ENCODE results near the gene NRIP1. TPM values are rescaled to one million over a fixed set of nuclear protein-coding genes. Genes with fewer than 3 reads are reported as not detected.

Gene NRIP1
- total and polyA plus RNA-seq, 2 donors (not counting 1 experiment from before 2014, with no cell fraction given), result 3.3 to 32.1 TPM

DNA sequence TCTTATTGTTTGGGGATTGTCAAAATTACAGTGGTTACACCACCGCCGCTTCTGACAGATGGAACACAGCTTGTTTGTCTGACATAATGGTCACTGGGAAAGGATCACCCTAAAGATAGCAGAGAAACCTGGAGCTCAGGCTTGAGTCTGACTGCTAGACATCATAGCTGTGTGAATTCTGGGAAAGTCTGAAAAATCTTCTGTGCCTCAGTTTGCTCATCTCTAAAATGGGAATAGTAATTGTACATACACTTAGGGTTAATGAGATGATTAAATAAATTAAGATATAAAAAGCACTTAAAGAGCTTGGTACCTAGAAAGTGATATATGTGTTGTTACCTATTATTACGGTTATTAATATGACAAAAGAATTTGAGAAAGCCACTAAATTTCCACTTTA is 39.7 kb upstream of the NRIP1 start:
- H3K9ac ChIP-seq (ENCODE audit: low read length), result no peak overlapping the region
- H3K27ac Mint-ChIP-seq, result no peak overlapping the region
- no peaks in the 10 kb centered on the region for H3K27me3 Mint-ChIP-seq
- ChIA-PET CTCF (interaction anchor here (1.1 kb wide), 1 partner anchor 56 kb away, joined by 3 read pairs; no protein-coding TSS in a partner anchor), POLR2A (no interaction called here)
- no peaks in the 10 kb centered on the region for H3K27me3 ChIP-seq (replicated peaks in 1 of 4; ENCODE audit: control extremely low read depth in 1 of 4, control insufficient read depth in 3 of 4, insufficient read depth in 4 of 4, low read length in 3 of 4)
- ATAC-seq (ENCODE audit: low read depth), result no peak
- no peaks in the 10 kb centered on the region for H3K79me2 ChIP-seq (ENCODE audit: control insufficient read depth, insufficient read depth, low read length)
- intact Hi-C loops (cut with micrococcal nuclease), result no loop called here
- H3K36me3 ChIP-seq (replicated peaks in 1 of 2; ENCODE audit: control extremely low read depth in 1 of 2, control insufficient read depth in 1 of 2, extremely low read depth in 1 of 2, insufficient read depth in 2 of 2, low read length in 1 of 2), result no peaks in the 10 kb centered on the region
- H3K9me3 ChIP-seq (ENCODE audit: control extremely low read depth in 1 of 3, control insufficient read depth in 2 of 3, insufficient read depth in 1 of 3, low read length in 2 of 3), result no peaks in the 10 kb centered on the region
- no peaks in the 10 kb centered on the region for H3K4me1 ChIP-seq (ENCODE audit: control insufficient read depth in 2 of 2, insufficient read depth in 2 of 2, low read length in 2 of 2)
- DNase-seq, result no peak
- no peak overlapping the region for H3K4me3 ChIP-seq (ENCODE audit: control extremely low read depth in 1 of 5, extremely low read depth in 1 of 5, insufficient read depth in 1 of 5, low read depth in 2 of 5, low read length in 4 of 5)
- no peaks in the 10 kb centered on the region for H3K4me1 Mint-ChIP-seq
- H4K20me1 ChIP-seq (ENCODE audit: control insufficient read depth, insufficient read depth, low read length, poor library complexity, severe bottlenecking), result no peaks in the 10 kb centered on the region
- no peak overlapping the region for H3K4me2 ChIP-seq (replicated peaks; ENCODE audit: low read depth, low read length, poor library complexity, severe bottlenecking)
- TF ChIP-seq, protein P1, sequence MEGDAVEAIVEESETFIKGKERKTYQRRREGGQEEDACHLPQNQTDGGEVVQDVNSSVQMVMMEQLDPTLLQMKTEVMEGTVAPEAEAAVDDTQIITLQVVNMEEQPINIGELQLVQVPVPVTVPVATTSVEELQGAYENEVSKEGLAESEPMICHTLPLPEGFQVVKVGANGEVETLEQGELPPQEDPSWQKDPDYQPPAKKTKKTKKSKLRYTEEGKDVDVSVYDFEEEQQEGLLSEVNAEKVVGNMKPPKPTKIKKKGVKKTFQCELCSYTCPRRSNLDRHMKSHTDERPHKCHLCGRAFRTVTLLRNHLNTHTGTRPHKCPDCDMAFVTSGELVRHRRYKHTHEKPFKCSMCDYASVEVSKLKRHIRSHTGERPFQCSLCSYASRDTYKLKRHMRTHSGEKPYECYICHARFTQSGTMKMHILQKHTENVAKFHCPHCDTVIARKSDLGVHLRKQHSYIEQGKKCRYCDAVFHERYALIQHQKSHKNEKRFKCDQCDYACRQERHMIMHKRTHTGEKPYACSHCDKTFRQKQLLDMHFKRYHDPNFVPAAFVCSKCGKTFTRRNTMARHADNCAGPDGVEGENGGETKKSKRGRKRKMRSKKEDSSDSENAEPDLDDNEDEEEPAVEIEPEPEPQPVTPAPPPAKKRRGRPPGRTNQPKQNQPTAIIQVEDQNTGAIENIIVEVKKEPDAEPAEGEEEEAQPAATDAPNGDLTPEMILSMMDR (IDR thresholded peaks at IDR 0.05), result no peak
- no peak for TF ChIP-seq EZH2 (IDR thresholded peaks at IDR 0.05; ENCODE audit: borderline replicate concordance, insufficient read depth, low read depth, low read length, poor library complexity, severe bottlenecking)
- H3K4me3 Mint-ChIP-seq, result no peak overlapping the region
- H3K27ac ChIP-seq (ENCODE audit: low read length in 2 of 2), result no peak overlapping the region
- no CpG with 5 or more reads among the region's 3 CpGs for WGBS (ENCODE audit: insufficient coverage)
- no peaks in the 10 kb centered on the region for H3K9me3 Mint-ChIP-seq (ENCODE audit: insufficient read depth)
- no peak overlapping the region for H2AFZ ChIP-seq (ENCODE audit: insufficient read depth, low read depth, low read length, poor library complexity, severe bottlenecking)

DNA sequence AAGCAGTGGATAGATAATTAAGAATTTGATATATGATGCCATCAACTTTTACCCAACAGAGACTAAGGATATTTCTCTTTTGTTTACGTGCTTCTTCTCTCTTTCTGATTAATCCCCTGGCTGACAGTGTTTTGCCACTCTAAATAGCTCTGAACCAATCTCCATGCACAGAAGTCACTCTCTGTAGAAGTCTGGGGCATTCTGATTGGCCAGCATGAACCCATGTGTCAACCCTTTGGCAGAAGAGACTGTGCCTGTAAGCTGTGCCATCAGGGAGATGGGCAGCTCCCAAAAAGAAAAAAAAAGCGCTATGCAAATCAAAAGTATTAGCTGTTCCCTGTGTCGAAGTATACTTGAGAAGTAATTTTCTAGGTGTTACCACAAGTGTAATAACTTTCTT is 34.1 kb upstream of the NRIP1 start:
- DNase-seq (no peak), ATAC-seq (ENCODE audit: low read depth) (no peak)
- no peaks in the 10 kb centered on the region for H3K27me3 Mint-ChIP-seq
- Histone ChIP-seq H3K79me2 (ENCODE audit: control insufficient read depth, insufficient read depth, low read length) (no peaks in the 10 kb centered on the region), H3K27ac (ENCODE audit: low read length in 2 of 2) (no peak overlapping the region), H4K20me1 (ENCODE audit: control insufficient read depth, insufficient read depth, low read length, poor library complexity, severe bottlenecking) (no peaks in the 10 kb centered on the region), H2AFZ (ENCODE audit: insufficient read depth, low read depth, low read length, poor library complexity, severe bottlenecking) (no peak overlapping the region), H3K27me3 (replicated peaks in 1 of 4; ENCODE audit: control extremely low read depth in 1 of 4, control insufficient read depth in 3 of 4, insufficient read depth in 4 of 4, low read length in 3 of 4) (no peaks in the 10 kb centered on the region), H3K9me3 (ENCODE audit: control extremely low read depth in 1 of 3, control insufficient read depth in 2 of 3, insufficient read depth in 1 of 3, low read length in 2 of 3) (no peaks in the 10 kb centered on the region), H3K4me3 (ENCODE audit: control extremely low read depth in 1 of 5, extremely low read depth in 1 of 5, insufficient read depth in 1 of 5, low read depth in 2 of 5, low read length in 4 of 5) (no peak overlapping the region), H3K4me1 (ENCODE audit: control insufficient read depth in 2 of 2, insufficient read depth in 2 of 2, low read length in 2 of 2) (no peaks in the 10 kb centered on the region), H3K9ac (ENCODE audit: low read length) (no peak overlapping the region), H3K4me2 (replicated peaks; ENCODE audit: low read depth, low read length, poor library complexity, severe bottlenecking) (no peak overlapping the region), H3K36me3 (replicated peaks in 1 of 2; ENCODE audit: control extremely low read depth in 1 of 2, control insufficient read depth in 1 of 2, extremely low read depth in 1 of 2, insufficient read depth in 2 of 2, low read length in 1 of 2) (no peaks in the 10 kb centered on the region)
- H3K9me3 Mint-ChIP-seq (ENCODE audit: insufficient read depth), result no peaks in the 10 kb centered on the region
- ChIA-PET CTCF (no interaction called here), POLR2A (no interaction called here)
- WGBS (ENCODE audit: insufficient coverage), result no CpG with 5 or more reads among the region's 3 CpGs
- TF ChIP-seq, protein P1 (IDR thresholded peaks at IDR 0.05), result no peak
- TF ChIP-seq EZH2 (IDR thresholded peaks at IDR 0.05; ENCODE audit: borderline replicate concordance, insufficient read depth, low read depth, low read length, poor library complexity, severe bottlenecking), result no peak
- intact Hi-C loops (cut with micrococcal nuclease), result no loop called here
- no peak overlapping the region for H3K27ac Mint-ChIP-seq
- no peaks in the 10 kb centered on the region for H3K4me1 Mint-ChIP-seq
- H3K4me3 Mint-ChIP-seq, result no peak overlapping the region

Measured in B cell (primary cell).